ENCODE measurements around the gene CA5A.

GRCh38 chr16:87953308-87954215 lies 17.2 kb upstream of the CA5A start:
- TF ChIP-seq CTCF (IDR thresholded peaks at IDR 0.05; ENCODE audit: insufficient read depth, low read length) (no peak), GABPA (IDR thresholded peaks at IDR 0.05; ENCODE audit: low read depth) (no peak), POLR2AphosphoS5 (IDR thresholded peaks at IDR 0.05; ENCODE audit: low read depth) (no peak)

Data from HL-60 (cell line).